NCI-H146 (cell line): ENCODE measurements around the gene SIT1.

Experiments used
- DNase-seq: peaks from one replicate; lab custom pipeline; 2025; lab: John Stamatoyannopoulos, UW

Gene SIT1, protein sequence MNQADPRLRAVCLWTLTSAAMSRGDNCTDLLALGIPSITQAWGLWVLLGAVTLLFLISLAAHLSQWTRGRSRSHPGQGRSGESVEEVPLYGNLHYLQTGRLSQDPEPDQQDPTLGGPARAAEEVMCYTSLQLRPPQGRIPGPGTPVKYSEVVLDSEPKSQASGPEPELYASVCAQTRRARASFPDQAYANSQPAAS

DNA sequence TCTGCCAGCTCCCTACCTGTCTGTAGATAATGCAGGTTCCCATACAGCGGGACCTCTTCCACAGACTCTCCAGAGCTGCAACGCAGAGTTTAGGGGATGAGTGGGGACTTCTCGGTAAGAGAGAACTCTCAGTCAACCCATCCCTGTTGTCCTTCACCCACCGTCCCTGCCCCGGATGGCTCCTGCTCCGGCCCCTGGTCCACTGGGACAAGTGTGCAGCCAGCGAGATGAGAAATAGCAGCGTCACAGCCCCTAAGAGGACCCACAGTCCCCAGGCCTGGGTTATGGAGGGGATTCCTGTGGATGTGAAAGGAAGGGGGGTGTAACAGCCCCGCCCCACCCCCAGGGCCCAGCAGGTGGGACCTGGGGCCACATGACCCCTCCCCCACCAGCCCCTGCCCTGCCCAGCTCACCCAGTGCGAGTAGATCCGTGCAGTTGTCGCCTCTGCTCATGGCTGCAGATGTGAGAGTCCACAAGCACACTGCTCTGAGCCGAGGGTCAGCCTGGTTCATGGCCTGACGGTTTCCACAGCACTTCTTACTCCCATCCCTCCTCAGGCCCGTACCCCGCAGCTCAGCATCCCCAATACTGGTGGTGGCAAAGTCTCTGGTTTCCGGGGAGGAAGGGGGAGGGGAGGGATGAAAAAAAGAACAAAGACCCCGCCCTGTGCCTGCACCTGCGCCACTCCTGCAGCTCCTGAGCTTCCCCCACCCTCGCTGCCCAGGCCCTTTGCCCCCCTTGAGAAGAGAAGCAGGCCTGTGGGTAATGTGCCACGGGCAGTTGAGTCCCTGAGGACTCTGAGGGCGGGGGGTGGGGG lies at the start of gene SIT1:
Gene SIT1 (minus strand): TSS at position 591 of the 818 bp plus-strand sequence. CDS start 78 bp downstream, at position 513.
- no peak for DNase-seq

DNA sequence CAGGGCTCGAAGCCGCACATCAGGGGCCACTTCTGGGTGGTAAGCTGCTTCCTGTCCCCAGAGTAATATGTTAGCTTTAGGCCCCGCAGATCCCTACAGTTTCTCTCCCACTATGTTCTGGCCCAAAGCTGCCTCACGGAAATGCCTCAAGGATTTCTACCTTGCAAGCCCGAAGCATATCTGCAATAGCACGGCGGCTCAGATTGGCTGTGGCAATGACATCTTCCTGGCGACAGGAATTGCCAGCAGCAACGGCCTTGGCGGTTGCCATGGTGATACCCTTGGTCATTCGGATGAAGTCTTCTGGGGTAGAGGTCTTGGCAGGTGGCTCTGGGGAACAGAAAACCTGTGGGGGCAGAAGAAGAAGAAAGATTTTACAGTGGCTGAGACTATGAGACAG lies 49.3 kb upstream of the SIT1 start:
- no peak for DNase-seq

DNA sequence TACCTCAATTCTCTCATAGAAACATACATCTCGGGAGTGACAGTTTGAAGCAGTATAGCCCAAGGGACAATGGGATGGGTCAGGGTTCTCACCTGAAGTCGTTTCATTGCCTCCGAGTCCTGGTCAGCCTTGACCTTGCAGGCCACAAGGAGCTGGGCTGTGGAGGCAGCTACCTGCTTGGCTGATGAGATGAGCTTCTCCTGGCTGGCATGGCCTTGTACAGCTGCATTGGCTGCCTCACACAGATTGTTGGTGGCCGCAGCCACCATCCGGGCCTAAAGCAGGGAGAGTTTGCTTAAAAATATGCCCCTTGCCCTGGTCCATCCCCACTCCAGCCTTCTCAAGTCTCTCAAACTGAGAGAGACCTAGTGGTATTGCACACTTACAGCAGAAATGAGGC lies 47.5 kb upstream of the SIT1 start:
- no peak for DNase-seq

DNA sequence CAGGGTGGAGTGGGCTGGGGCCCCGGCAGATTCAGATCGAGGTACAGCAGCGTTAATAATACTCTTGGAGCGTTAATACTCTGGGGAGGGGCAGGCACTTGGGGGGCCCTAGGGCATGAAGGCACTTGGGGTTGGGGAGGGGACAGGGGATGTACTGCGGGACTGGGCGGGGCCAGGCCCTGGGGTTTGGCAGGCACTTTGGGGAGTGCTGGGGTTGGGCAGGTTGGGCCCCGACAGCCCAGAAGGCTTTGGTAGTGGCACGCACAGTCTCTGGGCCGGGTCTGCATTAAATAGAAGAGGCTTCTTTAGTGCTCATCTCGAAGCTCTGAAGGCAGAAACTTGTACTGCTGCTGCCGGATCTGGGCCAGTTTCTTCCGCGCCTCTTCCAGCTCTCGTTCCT lies 46.8 kb upstream of the SIT1 start:
- no peak for DNase-seq

DNA sequence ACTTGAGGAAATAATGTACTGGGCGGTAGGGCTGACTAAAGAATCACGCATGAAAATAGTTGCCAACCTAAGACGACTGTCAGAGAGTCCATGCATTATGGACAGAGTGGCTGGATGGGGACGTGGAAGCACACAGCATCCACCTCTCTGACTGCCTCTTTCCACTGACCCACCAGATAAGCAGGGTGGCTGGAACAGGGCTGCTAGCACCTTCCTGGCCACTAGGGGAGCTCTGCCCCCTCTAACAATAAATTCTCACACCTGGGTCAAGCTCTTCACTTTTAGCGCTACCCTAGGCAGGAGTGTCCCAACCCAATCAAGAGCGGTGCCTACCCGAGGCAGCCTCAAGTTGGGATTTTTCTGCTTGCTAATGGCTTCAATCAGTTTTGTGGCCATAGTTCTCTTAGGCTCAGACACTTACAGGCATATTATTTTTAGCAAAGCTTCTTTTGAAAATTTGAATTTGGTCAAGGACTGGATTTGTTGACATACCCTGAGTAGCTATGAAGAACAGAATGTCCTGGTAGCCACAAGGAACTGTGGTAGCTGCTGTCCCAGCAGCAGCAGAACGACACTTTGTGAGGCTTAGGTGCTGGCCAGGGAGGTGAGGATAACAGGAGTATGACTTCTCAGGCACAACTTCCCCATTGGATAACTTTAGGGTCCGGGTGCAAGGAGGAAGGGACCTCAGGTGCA lies 45.9 kb upstream of the SIT1 start:
- DNase-seq, result peak; percentile 57

DNA sequence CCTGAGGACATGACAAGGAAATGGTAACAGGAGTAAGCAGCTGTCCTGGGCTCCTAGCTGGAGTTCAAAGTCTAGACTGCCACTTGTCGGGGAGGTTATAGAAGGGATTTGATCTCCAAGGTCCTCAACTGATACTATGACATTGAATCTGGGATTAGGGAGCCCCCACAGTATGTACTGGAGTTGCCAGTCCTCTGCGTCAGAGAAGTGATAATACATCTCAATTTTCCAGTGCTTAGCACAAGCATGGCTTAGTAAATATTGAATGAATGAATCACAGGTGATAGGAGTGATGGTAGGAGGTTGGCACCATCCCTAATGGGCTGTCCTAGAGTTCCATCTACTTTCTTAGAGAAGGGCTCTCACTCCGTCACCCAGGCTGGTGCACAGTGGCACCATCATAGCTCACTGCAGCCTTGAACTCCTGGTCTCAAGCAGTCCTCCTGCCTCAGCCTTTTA lies 45.2 kb upstream of the SIT1 start:
- DNase-seq, result no peak

DNA sequence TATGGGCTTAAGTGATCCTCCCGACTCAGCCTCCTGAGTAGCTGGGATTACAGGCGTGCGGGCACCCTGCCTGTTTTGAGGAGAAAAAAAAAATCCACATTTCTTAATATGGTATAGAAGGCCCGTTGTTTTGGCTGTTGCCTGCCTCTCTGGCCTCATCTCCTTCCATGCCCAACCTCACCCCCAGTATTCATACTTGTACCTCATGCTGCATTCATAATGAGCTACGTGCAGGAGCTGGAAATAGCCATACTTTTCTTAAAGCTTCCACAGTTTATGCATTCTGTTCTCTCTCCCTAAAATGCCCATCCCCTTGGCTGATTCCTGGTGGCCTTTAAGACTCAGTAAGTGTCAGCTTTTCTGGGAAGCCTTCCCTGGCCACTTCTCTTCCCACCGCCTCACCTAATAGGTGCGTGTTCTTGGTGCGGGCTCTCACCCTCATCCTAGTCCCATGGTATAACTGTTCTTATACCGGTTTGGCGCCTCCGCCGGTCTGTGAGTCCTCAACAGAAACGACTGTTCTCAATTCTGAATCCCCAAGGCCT lies 41.1 kb upstream of the SIT1 start:
- no peak for DNase-seq

DNA sequence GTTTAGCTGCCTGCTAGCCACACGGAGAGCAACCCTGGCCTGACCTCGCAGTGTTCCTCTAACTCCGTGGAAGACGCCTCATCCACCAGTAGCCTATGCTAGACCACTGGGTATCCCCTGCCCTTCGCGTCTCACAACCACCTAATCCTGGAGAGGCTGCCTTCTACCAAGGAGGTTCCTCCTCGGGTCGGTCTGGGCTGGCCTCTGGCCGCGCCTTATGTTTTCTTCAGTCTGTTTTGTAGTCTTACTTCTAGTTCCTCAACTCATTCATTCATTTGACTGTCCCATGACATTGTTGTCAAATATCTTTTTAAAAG lies 40.6 kb upstream of the SIT1 start:
- no peak for DNase-seq

DNA sequence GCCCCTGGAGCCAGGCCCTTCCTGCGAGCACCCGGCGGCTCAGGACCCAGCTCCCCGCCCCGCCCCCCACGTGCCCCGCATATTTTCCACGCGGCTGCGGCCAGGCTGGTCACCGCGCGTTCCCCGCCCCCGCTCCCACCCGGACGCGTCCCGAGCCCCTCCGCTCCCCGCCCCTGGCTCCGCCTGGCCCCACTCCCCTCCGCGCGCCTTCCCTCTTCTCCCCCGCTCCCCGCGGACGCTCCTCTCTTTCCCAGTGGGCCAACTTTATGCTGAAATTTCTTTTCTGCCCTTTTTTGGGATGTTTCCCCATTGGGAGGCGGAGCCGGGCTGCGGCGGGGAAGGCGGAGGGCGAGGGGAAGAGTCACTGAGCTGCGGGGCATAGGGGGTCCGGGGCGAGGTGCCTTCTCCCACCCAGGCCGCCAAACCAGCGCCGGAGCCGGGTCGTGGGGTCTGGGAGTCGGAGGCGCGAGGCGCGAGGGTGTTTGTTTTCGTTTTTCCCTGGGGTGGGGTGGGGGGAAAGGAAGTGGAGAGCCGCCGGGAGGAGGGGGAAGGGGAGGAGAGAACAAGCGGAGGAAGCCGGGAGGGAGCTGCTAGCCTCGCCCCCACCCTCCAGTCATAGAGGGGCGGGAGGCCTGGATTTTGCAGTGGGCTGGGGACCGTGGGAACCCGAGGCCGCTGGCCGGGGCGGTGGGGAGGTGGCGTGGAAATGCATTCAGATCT lies 40.0 kb upstream of the SIT1 start:
- peak; percentile 68 for DNase-seq

DNA sequence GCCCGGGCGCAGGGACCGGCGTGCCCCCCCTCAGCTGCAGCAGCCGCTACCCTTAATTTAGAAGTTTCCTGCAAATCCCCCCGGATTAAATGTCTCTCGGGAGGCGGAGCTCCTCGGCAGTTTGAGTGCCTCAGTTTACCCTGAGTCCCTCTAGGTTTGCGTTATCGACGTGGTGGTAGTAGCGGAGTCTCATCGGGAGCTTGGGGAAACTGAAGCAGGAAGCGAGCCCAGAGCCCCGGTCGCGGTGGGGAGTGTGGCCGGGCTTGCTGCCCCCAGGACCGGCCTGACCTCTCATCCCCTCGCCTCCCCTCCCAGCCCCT lies 39.5 kb upstream of the SIT1 start:
- DNase-seq, result peak; percentile 52

DNA sequence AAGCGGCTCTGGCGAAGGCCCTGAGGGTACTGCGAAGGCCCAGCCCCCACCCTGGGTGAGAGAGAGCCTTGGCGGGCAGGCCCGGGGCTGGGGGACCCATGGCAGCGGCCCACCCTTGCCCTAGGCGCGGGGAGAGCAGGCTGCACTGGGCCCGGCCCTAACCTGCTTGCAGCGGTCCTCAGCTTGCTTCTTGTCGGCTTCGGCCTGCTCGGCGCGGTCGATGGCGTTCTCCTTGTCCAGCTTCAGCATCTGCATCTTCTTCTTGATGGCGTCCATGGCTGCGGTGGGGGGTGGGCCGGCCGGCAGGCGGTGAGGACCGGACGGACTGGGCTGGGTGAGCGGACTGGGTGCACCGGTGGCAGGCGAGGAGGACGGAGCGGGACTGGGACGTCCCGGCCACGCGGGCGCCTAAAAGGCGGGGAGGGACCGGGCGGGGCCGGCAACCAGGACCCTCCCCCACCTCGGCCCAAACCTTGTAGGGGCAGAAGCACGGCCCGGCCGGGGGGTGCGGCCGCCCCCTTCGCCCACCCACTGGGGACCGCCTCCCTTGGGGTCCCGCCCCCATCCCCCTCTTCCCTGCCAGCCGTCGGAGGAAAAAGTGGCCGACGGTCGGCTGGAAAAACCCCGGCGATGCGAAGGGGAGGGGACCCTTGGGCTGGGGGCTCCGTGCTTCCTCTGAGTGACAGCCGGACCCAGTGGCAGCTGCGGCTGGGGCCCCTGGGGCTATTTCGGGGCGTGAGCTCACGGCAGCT lies 39.0 kb upstream of the SIT1 start, which contains the start of gene TPM2:
Gene TPM2 (minus strand): TSS at position 384 of the 752 bp plus-strand sequence. CDS start 108 bp downstream, at position 276.
- peak; percentile 50 for DNase-seq

DNA sequence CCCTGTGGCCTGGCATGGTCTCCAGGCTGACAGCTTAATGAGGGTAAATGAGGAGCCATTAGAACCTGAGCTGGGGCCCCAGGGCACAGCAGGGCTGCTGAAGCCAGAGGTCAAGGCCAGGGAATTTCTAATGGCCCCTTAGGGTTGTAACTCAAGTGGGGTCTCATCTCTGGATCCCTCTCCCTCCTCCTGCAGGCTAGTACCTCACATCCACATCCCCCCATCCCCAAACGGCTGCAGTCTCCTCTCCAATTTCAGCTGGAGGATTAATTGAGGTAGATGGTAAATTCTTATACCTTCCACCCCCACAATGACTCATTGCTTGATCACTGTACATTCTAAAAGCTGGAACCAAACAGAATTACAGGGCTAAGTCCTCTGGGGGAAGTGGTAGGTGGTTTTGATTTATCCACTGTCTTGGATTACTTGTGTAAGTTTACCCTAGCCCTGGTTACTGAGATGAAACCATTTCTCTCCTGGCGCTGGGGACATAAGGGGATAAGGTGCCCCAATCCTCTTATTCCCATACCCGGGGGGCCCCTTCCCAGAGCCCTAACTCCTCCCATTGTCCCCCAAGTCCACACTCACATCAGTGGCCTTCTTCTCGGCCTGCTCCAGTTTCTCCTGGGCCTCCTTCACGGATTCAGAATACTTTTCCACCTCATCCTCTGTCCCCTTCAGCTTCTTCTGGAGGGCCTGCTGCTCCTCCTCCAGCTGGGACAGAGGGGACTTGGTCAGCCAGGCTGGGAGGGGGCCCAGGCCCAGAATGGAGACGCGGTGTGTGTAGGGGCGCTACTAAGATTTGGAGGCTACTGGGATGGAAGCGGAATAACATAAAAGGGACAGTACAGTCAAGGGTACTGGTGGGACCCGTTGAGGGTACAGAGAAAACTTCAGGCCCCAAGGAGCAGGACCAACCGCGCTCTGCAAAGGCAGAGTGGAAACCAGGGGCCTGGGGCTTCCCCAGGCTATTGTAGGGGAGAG lies 38.1 kb upstream of the SIT1 start:
- DNase-seq, result no peak

DNA sequence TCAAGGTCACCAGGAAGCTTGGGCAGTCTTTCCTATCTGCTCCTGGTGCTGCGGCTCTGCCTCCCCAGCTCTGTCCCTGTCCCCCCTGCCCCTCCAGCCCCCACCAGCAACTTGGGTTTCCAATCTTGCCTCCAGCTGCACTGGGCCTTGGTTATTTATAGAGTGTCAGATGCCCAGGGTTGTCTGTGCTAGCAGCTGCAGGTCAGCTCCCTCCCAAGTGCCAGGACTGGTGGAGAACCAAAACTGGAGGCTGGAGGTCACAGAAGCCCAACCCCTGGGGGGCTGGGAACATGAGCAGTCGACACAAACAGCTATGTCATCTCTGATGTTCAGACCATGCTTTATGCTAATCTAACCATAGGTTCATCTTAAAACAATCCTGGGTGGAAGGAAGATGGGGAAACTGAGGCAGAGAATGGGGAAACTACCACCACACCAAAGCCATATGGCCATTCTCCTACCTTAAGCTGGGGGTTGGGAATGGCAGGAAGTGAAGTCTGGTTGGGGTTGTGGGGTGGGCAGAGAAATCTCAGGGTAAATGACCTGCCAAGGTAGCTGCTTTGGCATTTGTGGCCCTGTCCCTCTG lies 37.3 kb upstream of the SIT1 start:
- no peak for DNase-seq

DNA sequence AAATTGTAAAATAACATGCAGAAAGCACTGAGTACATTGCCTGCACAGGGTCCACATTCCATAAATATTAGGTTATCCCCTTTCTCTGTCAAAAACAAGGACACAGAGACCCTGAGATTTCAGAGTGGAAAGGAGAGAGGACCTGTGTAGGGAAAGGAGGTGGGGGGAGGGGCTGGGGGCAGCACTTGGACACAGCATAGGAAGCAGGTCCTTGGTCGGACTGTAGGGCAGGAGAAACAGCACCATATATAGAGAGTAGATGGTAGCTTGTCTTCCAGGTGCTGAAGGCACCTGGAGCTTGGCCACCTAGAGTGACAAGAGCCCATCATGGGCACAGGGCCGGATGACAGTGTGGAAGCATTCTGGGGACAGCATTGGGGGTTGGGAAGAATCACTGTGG lies 36.6 kb upstream of the SIT1 start:
- DNase-seq, result no peak

DNA sequence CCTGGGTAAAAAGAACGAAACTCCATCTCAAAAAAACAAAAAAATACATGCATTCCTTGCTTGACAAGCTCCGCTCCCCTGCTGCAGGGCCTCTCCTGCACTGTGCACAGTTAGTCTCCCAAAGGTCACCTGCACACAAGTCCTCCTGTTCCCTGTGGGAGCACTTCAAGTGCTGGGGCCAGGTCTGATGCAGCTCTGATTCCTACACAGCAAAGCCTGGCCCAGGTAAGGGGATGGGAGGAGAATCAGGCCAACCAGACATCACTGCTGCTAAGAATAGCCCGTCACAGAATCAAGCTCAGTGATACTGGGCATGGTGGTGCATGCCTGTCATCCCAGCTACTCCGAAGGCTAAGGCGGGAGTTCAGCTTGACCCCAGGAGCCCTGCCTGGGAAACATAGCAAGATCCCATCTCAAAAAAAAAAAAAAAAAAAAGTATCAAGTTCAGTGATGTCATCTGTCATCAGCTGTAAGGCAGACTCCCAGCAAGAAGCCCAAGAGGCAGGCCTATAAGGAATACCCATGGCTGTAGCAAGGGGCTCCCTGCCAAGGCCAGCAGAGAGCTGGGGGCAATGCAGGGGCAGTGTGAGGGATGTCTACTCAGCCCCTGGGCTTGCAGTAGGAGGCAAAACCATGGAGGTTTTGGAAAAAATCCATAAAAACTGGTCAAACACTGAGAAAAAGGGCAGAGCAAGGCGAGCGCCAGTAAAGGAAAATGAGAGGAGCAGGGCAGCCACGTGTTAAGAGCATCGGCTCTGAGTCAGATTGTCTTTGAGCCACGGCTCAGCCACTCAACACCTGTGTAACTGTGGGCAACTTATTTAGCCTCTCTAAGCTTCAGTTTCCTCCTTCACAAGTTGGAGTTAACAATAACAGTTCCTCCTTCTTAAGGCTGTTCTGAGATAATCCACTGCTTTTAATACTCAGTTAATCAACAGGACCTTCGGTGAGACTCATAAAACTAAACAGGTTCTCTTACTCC lies 35.8 kb upstream of the SIT1 start:
- DNase-seq, result no peak

DNA sequence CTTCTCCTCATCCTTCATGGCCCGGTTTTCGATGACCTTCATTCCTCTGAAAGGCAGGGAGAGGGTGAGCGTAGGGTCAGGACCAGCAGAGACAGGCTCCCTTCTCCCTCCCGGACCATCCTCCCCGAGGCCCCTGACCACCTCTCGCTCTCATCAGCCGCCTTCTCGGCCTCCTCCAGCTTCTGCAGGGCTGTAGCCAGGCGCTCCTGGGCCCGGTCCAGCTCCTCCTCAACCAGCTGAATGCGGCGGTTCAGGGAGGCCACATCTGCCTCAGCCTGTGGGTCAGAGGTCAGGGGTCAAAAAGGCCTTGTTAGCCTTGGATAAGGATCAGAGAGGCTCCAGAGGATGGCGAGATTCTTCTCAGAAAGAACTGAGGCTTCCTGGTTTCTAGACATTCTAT lies 34.8 kb upstream of the SIT1 start:
- DNase-seq, result no peak

DNA sequence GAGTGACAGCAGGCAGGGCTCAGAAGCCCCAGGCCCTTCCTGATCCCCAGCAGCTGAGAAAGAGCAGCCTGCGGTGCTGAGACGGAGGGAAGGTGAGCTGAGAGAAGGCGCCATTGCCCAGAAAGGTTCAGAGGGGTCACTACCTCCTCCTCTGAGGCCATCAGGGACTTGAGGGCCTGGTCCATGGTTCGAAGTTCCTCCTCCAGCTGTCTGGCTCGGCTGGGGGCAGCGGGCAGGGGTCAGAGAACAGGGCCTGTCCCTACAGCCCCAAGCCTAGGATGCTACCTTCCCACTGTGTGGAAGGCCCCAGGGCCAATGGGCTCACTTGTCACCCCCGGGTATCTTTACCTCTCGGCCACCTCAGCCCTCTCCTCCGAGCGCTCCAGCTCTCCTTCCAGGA lies 34.2 kb upstream of the SIT1 start:
- DNase-seq, result no peak

DNA sequence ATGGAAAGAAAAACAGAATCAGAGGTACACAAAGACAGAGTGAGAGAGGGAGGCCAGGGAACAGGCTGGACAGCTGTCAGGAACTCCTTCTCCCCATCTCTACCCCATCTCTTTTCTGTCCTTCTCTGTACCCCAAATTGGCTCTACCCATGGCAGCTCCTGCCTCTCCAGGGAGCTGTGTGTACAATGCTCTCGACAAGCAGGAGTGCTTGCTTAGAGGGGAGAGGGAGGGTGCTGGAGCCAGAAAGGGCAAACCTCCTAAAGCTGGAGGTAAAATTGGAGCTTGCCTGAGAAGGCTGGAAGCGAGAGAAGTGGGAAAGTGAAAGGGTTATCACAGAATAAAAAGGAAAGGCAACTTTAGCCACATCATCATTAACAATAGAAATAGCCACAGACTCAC lies 32.6 kb upstream of the SIT1 start:
- no peak for DNase-seq
